ENCODE results near the gene SHB.

Gene SHB

DNA sequence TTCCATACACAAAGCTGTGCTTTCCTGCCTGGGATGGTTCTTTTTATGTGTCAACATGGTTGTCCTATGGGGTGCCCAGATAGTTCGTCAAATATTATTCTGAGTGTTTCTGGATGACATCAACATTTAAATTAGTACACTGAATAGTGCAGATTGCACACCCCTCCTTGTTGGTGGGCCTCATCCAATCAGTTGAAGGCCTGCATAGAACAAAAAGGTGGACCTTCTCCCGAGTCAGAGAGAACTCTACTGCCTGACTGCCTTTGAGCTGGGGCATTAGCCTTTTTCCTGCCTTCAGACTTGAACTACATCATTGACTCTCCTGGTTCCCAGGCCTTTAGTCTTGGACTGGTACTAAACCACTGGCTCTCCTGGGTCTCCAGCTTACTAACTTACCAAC is 80.4 kb downstream of the SHB start:
- no peak for TF ChIP-seq ZFX (IDR thresholded peaks at IDR 0.05; ENCODE audit: borderline replicate concordance)
- TF ChIP-seq, protein P1, sequence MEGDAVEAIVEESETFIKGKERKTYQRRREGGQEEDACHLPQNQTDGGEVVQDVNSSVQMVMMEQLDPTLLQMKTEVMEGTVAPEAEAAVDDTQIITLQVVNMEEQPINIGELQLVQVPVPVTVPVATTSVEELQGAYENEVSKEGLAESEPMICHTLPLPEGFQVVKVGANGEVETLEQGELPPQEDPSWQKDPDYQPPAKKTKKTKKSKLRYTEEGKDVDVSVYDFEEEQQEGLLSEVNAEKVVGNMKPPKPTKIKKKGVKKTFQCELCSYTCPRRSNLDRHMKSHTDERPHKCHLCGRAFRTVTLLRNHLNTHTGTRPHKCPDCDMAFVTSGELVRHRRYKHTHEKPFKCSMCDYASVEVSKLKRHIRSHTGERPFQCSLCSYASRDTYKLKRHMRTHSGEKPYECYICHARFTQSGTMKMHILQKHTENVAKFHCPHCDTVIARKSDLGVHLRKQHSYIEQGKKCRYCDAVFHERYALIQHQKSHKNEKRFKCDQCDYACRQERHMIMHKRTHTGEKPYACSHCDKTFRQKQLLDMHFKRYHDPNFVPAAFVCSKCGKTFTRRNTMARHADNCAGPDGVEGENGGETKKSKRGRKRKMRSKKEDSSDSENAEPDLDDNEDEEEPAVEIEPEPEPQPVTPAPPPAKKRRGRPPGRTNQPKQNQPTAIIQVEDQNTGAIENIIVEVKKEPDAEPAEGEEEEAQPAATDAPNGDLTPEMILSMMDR (IDR thresholded peaks at IDR 0.05): no peak
- no peak overlapping the region for H3K27ac ChIP-seq

DNA sequence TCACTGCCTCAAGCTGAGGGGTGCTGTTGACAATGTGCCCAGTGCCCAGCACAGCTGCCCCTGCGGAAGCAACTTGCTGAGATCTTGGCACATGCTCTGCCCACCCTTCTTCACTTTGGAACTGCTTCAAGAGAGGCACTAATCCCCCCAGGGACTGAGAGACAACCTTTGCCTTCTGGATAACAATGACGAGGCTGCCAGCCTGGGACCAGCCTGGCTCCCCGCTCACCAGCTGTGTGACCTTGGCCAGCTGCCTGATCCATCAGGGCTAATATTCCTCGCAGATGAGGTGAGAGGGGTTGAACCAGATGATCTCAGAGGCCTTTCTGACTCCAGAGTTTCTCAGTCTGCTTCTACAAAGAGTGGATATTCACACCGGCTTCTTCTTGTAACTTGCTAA is 81.0 kb downstream of the SHB start:
- H3K27ac ChIP-seq: no peak overlapping the region
- TF ChIP-seq, protein P1 (IDR thresholded peaks at IDR 0.05): no peak
- TF ChIP-seq ZFX (IDR thresholded peaks at IDR 0.05; ENCODE audit: borderline replicate concordance): no peak

DNA sequence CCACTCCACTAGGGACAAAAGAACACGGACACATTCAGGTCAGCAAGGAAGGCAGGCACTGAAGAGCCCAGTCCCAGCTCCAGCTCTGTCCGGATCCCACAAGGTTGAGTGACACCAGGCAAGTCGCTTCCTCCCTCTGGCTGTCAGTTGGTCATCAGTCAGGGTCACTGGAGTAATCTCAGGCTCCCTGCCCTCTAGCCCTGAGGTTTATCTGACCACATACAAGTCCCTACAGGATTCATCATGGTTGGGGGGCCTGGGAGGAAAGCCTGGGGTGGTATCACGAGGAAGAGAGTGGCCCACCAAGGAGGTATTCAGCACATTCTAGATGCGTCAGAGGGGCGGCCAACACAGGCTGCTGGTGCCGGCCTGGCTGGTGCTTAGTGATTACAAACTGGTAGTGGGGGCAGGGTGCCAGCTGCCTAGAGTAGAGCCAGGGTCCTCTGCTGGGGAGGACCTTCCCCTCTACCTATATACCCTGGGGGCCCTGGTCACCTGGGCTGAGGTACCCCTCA is 81.5 kb downstream of the SHB start:
- no peak overlapping the region for H3K27ac ChIP-seq
- no peak for TF ChIP-seq ZFX (IDR thresholded peaks at IDR 0.05; ENCODE audit: borderline replicate concordance)
- TF ChIP-seq, protein P1 (IDR thresholded peaks at IDR 0.05): no peak

DNA sequence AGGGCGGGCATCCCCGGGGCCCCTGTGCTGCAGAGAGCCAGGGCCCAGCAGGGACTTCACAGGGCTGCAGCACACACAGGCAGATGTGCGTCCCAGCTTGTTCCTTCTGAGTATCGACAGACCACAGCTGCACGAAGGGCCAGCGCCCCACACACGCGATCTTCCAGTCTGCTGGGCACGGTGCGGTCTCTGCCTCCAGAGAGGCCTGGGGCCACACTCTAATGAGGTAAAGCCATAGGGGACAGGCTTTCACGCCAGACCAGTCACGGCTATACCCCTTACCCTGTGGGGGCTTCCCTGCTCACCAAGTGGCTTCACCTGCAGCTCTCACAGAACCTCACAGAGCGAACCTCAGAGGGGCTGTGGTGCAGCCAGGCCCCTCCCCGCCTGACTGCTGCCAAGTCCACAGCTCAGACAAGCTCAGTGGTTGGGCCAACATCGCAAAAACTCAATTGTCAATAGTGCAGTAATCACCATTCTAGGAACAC is 82.2 kb downstream of the SHB start:
- TF ChIP-seq ZFX (IDR thresholded peaks at IDR 0.05; ENCODE audit: borderline replicate concordance): no peak
- TF ChIP-seq, protein P1 (IDR thresholded peaks at IDR 0.05): no peak
- H3K27ac ChIP-seq: no peak overlapping the region

DNA sequence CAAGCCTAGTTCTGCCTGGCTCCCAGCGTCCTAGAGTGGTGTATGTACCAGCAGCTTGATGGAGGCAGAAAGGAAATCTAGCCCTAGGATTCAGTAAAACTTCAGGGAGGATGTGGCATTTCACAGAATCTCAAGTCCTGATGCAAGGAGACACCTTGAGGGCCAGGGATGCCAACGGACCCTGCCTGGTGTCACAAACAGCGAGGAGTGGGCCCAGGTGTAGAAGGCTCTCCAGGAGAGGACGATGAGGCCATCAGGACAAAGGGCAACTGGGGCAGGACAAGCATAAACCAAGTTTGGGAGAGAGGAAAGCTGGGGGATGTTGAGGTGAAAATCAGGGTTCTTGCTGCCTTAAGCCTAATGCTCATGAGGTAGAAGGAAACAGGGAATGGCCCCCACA is 83.0 kb downstream of the SHB start:
- TF ChIP-seq, protein P1 (IDR thresholded peaks at IDR 0.05): no peak
- TF ChIP-seq ZFX (IDR thresholded peaks at IDR 0.05; ENCODE audit: borderline replicate concordance): no peak
- no peak overlapping the region for H3K27ac ChIP-seq

DNA sequence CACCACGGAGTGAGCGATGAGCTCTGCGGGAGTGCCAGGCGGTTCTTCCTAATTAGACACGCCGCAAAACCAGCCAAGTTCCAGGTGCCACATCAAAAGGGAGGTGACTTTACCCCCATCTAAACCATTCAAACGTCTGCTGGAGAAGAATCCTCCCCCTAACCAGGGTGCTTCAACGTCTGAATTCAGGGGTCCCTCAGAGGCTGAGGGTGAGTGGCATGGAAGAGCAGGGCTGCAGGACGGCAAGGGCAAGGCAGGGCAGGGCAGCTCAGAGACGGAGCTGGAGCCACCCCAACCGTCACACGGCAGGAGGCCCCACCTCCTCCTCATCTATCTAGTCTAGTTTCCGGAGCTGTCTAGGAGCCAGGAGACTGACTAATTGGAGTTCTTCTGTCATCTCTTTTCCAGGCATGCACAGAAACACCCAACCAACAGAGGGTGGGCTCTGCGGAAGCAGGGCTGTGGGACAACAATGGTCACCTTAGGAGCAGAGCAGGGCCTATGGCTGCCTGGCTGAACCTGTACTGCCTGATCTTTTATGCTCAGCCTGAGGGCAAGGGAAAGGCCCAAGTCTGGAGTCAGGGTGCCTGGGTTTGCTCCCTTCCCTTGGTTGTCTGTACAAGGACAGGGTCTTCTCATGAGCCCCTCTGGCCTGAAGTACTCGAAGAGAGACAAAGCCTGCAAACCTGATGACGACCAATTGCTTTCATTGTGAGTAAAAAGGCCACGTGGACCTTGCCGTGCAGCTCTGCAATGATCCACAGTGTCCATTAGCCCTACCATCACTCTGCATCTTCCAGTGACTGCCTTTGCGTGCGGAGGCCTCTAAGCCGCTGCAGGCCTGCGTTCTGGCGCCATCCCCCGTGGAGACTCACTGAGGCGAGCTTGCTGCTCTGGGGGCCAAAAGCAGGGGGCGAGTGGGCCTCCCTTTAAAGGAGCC is 84.1 kb downstream of the SHB start:
- no peak for TF ChIP-seq ZFX (IDR thresholded peaks at IDR 0.05; ENCODE audit: borderline replicate concordance)
- TF ChIP-seq, protein P1 (IDR thresholded peaks at IDR 0.05): no peak
- H3K27ac ChIP-seq: no peak overlapping the region

DNA sequence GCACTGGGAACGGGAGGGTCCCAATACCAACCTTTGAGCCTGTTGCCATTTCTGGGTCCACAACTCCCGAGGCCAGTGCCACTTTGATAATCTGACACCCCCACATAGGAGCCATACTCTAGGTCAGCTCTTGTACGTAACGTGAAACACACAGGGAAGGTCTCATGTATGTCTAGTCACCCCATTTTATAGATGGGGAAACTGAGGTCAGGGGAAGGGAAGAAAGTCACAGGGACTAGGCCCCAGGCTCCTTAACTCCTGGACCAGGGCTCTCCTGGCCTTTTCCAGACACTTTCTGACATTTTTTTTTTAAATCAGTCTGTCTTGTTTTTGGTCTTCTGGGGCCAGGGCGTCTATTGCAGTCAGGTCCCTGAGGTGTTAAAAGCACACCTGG is 84.8 kb downstream of the SHB start:
- H3K27ac ChIP-seq: no peak overlapping the region
- no peak for TF ChIP-seq ZFX (IDR thresholded peaks at IDR 0.05; ENCODE audit: borderline replicate concordance)
- TF ChIP-seq, protein P1 (IDR thresholded peaks at IDR 0.05): no peak

Measured in 22Rv1 (cell line).